T-cell (primary cell): ENCODE results near the gene SMAD6. TPM values are rescaled to one million over a fixed set of nuclear protein-coding genes. Genes with fewer than 3 reads are reported as not detected.

ENCODE experiments used
- ATAC-seq, 4 experiments: fragments of 200-7000 bp in 3 of 4; fragments of 150-1000 bp in 1 of 4; cut with Tn5 transposase; replicated peaks in 1 of 4; 1 replicate in 3 of 4; 2 replicates in 1 of 4; pipeline ENCODE4 v1.10.0; 2021; ENCODE audit warnings: moderate library complexity in 3 of 4, mild to moderate bottlenecking in 2 of 4, moderate number of reproducible peaks in 1 of 4
- CTCF ChIA-PET, 2 donors: fragments of 300-600 bp; sonication (Branson Sonifier 250); formaldehyde crosslinking; loops; one replicate each; lab custom pipeline; 2022; ENCODE audit warnings: antibody characterized with exemption in 2 of 2; lab: Charles Lee
- POLR2A ChIA-PET, 2 donors: fragments of 300-600 bp; sonication (Branson Sonifier 250); formaldehyde crosslinking; loops; one replicate each; lab custom pipeline; 2022; ENCODE audit warnings: antibody characterized with exemption in 2 of 2; lab: Charles Lee
- DNase-seq, 35 experiments: peaks; one replicate each; pipeline versions ENCODE4 v3.0.0 to v3.0.0-alpha.2; 2013 to 2023
- H3K27ac ChIP-seq: one replicate; pipeline ENCODE4 v1.5.1; 2013; ENCODE audit warnings: low read length
- H3K27me3 ChIP-seq, 2 experiments: replicated peaks in 1 of 2; 1 replicate in 1 of 2; 2 replicates in 1 of 2; pipeline versions ENCODE4 v1.6.1 to v1.7.0; 2013; ENCODE audit warnings: low read length in 1 of 2, mixed read lengths in 1 of 2; ENCODE audit not compliant: control insufficient read depth in 2 of 2, insufficient read depth in 2 of 2; ENCODE audit errors: extremely low read depth in 1 of 2
- H3K36me3 ChIP-seq, 2 donors: 1 replicate in 1 of 2; 2 replicates in 1 of 2; pipeline versions ENCODE4 v1.6.1 to v1.7.0; 2013; ENCODE audit warnings: low read length in 1 of 2; ENCODE audit not compliant: control insufficient read depth in 2 of 2, insufficient read depth in 1 of 2; ENCODE audit errors: extremely low read depth in 1 of 2
- H3K4me1 ChIP-seq, 2 experiments: 1 replicate in 1 of 2; 2 replicates in 1 of 2; pipeline versions ENCODE4 v1.6.1 to v1.7.0; 2013; ENCODE audit warnings: low read length in 2 of 2, mixed read lengths in 1 of 2; ENCODE audit not compliant: insufficient read depth in 2 of 2, control insufficient read depth in 1 of 2; ENCODE audit errors: extremely low read depth in 1 of 2
- H3K4me3 ChIP-seq, 2 donors: 1 replicate in 1 of 2; 2 replicates in 1 of 2; pipeline versions ENCODE4 v1.5.1 to v1.7.0; 2013; ENCODE audit warnings: mild to moderate bottlenecking in 2 of 2, low read length in 1 of 2, moderate library complexity in 1 of 2; ENCODE audit not compliant: control insufficient read depth in 1 of 2; ENCODE audit errors: extremely low read depth in 1 of 2
- H3K9me3 ChIP-seq: 2 replicates; pipeline ENCODE4 v1.7.0; 2013
- H3K27ac Mint-ChIP-seq, 2 donors: one replicate each; pipeline ENCODE4 v1.8.0; 2020 to 2021; ENCODE audit warnings: mild to moderate bottlenecking in 2 of 2, mixed read lengths in 2 of 2
- H3K27me3 Mint-ChIP-seq, 2 donors: one replicate each; pipeline ENCODE4 v1.8.0; 2021 to 2022; ENCODE audit warnings: mixed read lengths in 2 of 2
- H3K36me3 Mint-ChIP-seq: one replicate; pipeline ENCODE4 v1.8.0; 2021; ENCODE audit warnings: mixed read lengths
- H3K4me1 Mint-ChIP-seq, 3 donors: one replicate each; pipeline ENCODE4 v1.8.0; 2020 to 2022; ENCODE audit warnings: mixed read lengths in 3 of 3, mild to moderate bottlenecking in 1 of 3
- H3K4me3 Mint-ChIP-seq, 3 donors: one replicate each; pipeline ENCODE4 v1.8.0; 2020 to 2022; ENCODE audit warnings: mild to moderate bottlenecking in 3 of 3, mixed read lengths in 3 of 3, moderate library complexity in 3 of 3
- H3K9me3 Mint-ChIP-seq, 3 donors: one replicate each; pipeline ENCODE4 v1.8.0; 2020 to 2022; ENCODE audit warnings: mixed read lengths in 3 of 3
- WGBS: methylation state at CpG from one replicate; pipeline ENCODE4 v1.1.5; 2013; ENCODE audit warnings: missing lambda C conversion rate; ENCODE audit not compliant: insufficient coverage; 5-methylcytosine and 5-hydroxymethylcytosine counted together
- total RNA-seq, 35 experiments: library from RNA in 6 of 35; stranded (reverse) in 6 of 35; fragments of 120-200 nt in 1 of 35; gene quantifications; one replicate each; pipeline versions ENCODE4 v1.2.1 to v1.2.4 and lab custom pipeline; 2013 to 2026

Gene SMAD6
- total RNA-seq, 5 donors from 2014 or later (not counting 1 experiment from before 2014, with no cell fraction given): 0.13 to 0.55 (median 0.33) TPM

DNA sequence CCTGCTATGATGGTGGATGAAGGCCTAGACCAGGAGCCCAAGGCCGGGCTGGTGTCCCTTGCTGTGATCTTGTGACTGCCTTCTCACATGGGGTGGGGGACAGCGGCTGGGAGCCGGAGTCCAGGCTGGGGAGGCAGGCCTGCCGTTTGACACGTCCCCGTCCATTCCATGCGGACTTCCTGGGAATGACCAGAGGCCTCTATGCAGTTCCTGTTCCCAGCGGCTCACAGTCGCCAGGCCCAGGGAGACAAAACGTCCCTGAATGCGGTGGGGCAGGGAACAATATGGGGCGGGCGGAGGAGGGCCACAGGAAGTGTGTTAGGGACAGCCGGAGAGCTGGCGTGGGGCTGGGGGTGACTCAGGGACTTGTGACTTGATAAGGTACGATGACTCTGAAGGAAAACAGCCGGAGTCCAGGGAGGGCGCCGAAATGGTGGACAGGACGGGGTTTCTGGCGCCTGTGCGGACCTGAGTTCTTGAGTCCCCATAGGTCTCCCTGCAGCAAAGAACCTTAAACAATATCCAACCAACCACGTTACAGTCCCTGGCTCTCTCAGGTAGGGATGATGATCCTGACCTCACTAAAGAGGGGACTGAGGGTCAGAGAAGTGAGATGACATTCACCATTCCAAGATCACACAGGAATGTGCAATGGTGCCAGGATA is 40.5 kb upstream of the SMAD6 start:
- Histone ChIP-seq H3K4me3 (no peak overlapping the region), H3K9me3 (no peaks in the 10 kb centered on the region), H3K36me3 (no peaks in the 10 kb centered on the region), H3K27me3 (peaks cover 0 to 11% of the 10 kb centered on the region in 2 experiments), H3K4me1 (no peaks in the 10 kb centered on the region), H3K27ac (no peak overlapping the region)
- Mint-ChIP-seq H3K27me3 (peaks cover 0 to 16% of the 10 kb centered on the region in 2 donors), H3K4me1 (no peaks in the 10 kb centered on the region), H3K4me3 (no peak overlapping the region), H3K9me3 (no peaks in the 10 kb centered on the region), H3K36me3 (no peaks in the 10 kb centered on the region), H3K27ac (no peak overlapping the region)
- no peak for ATAC-seq
- DNase-seq: no peak
- ChIA-PET POLR2A (interaction anchor here in 1 of 2 donors (0.6 kb wide), 1 partner anchor 870 kb away, joined by 3 read pairs; no protein-coding TSS in a partner anchor), CTCF (no interaction called here)
- WGBS: 84% methylated on average over 17 of the region's 23 CpGs

GRCh38 chr15:66662522-66662921 is 39.5 kb upstream of the SMAD6 start:
- Mint-ChIP-seq H3K9me3 (no peaks in the 10 kb centered on the region), H3K4me3 (no peak overlapping the region), H3K27me3 (peaks cover 0 to 7% of the 10 kb centered on the region in 2 donors), H3K36me3 (no peaks in the 10 kb centered on the region), H3K27ac (no peak overlapping the region), H3K4me1 (no peaks in the 10 kb centered on the region)
- no peak overlapping the region for H3K27ac ChIP-seq
- H3K4me1 ChIP-seq: no peaks in the 10 kb centered on the region
- WGBS: 60% methylated on average over 1 of the region's 4 CpGs
- ChIA-PET POLR2A (no interaction called here), CTCF (no interaction called here)
- H3K9me3 ChIP-seq: no peaks in the 10 kb centered on the region
- ATAC-seq (no peak), DNase-seq (no peak)
- no peak overlapping the region for H3K4me3 ChIP-seq
- H3K36me3 ChIP-seq: no peaks in the 10 kb centered on the region
- H3K27me3 ChIP-seq: peaks cover 0 to 4% of the 10 kb centered on the region in 2 experiments

- no peak for ATAC-seq
- Mint-ChIP-seq H3K4me3 (no peak overlapping the region), H3K36me3 (no peaks in the 10 kb centered on the region), H3K27ac (no peak overlapping the region), H3K9me3 (peaks cover 0 to 4% (median 4%) of the 10 kb centered on the region in 3 donors), H3K27me3 (peaks cover 0 to 6% of the 10 kb centered on the region in 2 donors), H3K4me1 (no peaks in the 10 kb centered on the region)
- Histone ChIP-seq H3K27ac (no peak overlapping the region), H3K4me1 (no peaks in the 10 kb centered on the region), H3K4me3 (no peak overlapping the region), H3K36me3 (no peaks in the 10 kb centered on the region), H3K9me3 (no peaks in the 10 kb centered on the region), H3K27me3 (peaks cover 0 to 8% of the 10 kb centered on the region in 2 experiments)
- no peak for DNase-seq
- POLR2A ChIA-PET: no interaction called here
- CTCF ChIA-PET: no interaction called here
- 100% methylated on average over 3 of the region's 3 CpGs for WGBS
These were observed 38.4 kb upstream of the SMAD6 start for GRCh38 chr15:66663664-66664063.

- Mint-ChIP-seq H3K27me3 (peaks cover 0 to 2% of the 10 kb centered on the region in 2 donors), H3K9me3 (peaks cover 0 to 4% (median 4%) of the 10 kb centered on the region in 3 donors), H3K4me3 (no peak overlapping the region), H3K27ac (no peak overlapping the region), H3K36me3 (no peaks in the 10 kb centered on the region), H3K4me1 (peaks cover 4 to 16% (median 13%) of the 10 kb centered on the region in 3 donors)
- peaks cover 8 to 10% of the 10 kb centered on the region in 2 experiments for H3K4me1 ChIP-seq
- POLR2A ChIA-PET: no interaction called here
- WGBS: 62% methylated on average over 5 of the region's 9 CpGs
- no peak overlapping the region for H3K4me3 ChIP-seq
- DNase-seq (no peak), ATAC-seq (no peak)
- peaks cover 0 to 16% of the 10 kb centered on the region in 2 experiments for H3K27me3 ChIP-seq
- CTCF ChIA-PET: no interaction called here
- no peaks in the 10 kb centered on the region for H3K36me3 ChIP-seq
- H3K27ac ChIP-seq: no peak overlapping the region
- H3K9me3 ChIP-seq: no peaks in the 10 kb centered on the region
These were observed 31.9 kb upstream of the SMAD6 start for GRCh38 chr15:66670175-66670574.

DNA sequence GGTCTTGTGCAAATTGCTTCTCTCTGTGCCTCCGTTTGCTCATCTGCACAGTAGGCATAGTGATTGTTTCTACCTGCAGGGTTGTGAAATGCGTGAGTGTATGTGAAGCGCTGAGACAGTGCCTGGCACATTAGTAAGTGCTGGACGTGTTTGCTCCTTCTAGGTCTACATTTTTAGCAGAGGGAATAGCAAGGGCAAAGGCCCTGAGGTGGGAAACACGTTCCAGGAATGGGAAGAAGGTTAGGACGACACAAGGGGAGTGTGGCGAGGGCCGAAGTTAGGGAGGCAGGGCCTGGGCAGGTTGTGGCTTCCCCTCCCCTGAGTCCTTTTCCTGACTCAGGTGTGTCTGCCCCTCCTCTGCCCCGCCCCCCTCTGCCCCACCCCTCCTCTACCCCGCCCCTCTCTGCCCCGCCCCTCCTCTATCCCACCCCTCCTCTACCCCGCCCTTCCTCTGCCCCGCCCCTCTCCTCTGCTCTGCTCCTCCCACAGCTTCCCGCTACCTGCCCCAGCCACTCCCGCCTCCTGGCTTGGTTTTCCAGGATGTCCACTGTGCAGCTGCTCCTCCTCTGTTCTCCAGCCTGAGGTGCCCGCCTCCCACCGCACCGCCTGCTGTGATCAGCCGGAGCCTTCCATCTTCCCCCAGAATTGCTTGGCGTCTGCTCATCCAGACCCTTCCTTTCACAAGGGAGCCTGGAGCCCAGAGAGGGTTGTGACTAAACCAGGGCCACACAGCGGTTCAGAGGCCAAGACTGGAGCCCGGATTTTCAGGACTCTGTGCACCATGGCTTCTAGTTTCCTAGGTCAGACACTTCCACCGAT is 31.1 kb upstream of the SMAD6 start:
- Mint-ChIP-seq H3K27me3 (peaks cover 0 to 1% of the 10 kb centered on the region in 2 donors), H3K27ac (no peak overlapping the region), H3K9me3 (peaks cover 0 to 4% (median 4%) of the 10 kb centered on the region in 3 donors), H3K4me3 (no peak overlapping the region), H3K4me1 (peaks cover 8 to 19% (median 18%) of the 10 kb centered on the region in 3 donors), H3K36me3 (no peaks in the 10 kb centered on the region)
- CTCF ChIA-PET: no interaction called here
- H3K27me3 ChIP-seq: peaks cover 0 to 16% of the 10 kb centered on the region in 2 experiments
- 93% methylated on average over 15 of the region's 23 CpGs for WGBS
- POLR2A ChIA-PET: no interaction called here
- ATAC-seq (no peak), DNase-seq (no peak)
- H3K27ac ChIP-seq: no peak overlapping the region
- H3K4me1 ChIP-seq: peaks cover 8 to 10% of the 10 kb centered on the region in 2 experiments
- no peaks in the 10 kb centered on the region for H3K9me3 ChIP-seq
- H3K36me3 ChIP-seq: no peaks in the 10 kb centered on the region
- H3K4me3 ChIP-seq: no peak overlapping the region

- peaks cover 8 to 10% of the 10 kb centered on the region in 2 experiments for H3K4me1 ChIP-seq
- no peak overlapping the region for H3K4me3 Mint-ChIP-seq
- peaks cover 0 to 16% of the 10 kb centered on the region in 2 experiments for H3K27me3 ChIP-seq
- no peak overlapping the region for H3K27ac Mint-ChIP-seq
- no peak overlapping the region for H3K4me3 ChIP-seq
- 71% methylated on average over 4 of the region's 5 CpGs for WGBS
- DNase-seq (no peak), ATAC-seq (no peak)
- H3K27ac ChIP-seq: no peak overlapping the region
- H3K36me3 Mint-ChIP-seq: no peaks in the 10 kb centered on the region
- POLR2A ChIA-PET: no interaction called here
- no peaks in the 10 kb centered on the region for H3K9me3 ChIP-seq
- H3K36me3 ChIP-seq: no peaks in the 10 kb centered on the region
- H3K27me3 Mint-ChIP-seq: no peaks in the 10 kb centered on the region
- CTCF ChIA-PET: no interaction called here
- H3K4me1 Mint-ChIP-seq: peaks cover 8 to 19% (median 18%) of the 10 kb centered on the region in 3 donors
- H3K9me3 Mint-ChIP-seq: peaks cover 0 to 2% (median 2%) of the 10 kb centered on the region in 3 donors
These were observed 29.2 kb upstream of the SMAD6 start for GRCh38 chr15:66672867-66673266.
